Dendritic cell treated with granulocyte-macrophage colony-stimulating factor and Interleukin-4, amounts not matched to agents 40 ng/mL and 50 ng/mL, for 4 days (primary cell): ENCODE measurements around the gene KIAA1210.

Source experiments
- H3K27ac Mint-ChIP-seq: one replicate; pipeline ENCODE4 v1.8.0; 2022; ENCODE audit warnings: mild to moderate bottlenecking, mixed read lengths
- H3K27me3 Mint-ChIP-seq: one replicate; pipeline ENCODE4 v1.8.0; 2022; ENCODE audit warnings: mild to moderate bottlenecking, mixed read lengths
- H3K36me3 Mint-ChIP-seq: one replicate; pipeline ENCODE4 v1.8.0; 2022; ENCODE audit warnings: low read depth, mixed read lengths
- H3K4me1 Mint-ChIP-seq: one replicate; pipeline ENCODE4 v1.8.0; 2022; ENCODE audit warnings: low read depth, mixed read lengths
- H3K4me3 Mint-ChIP-seq: one replicate; pipeline ENCODE4 v1.8.0; 2022; ENCODE audit warnings: mild to moderate bottlenecking, moderate library complexity, mixed read lengths
- H3K9me3 Mint-ChIP-seq: one replicate; pipeline ENCODE4 v1.8.0; 2022; ENCODE audit warnings: mixed read lengths
- intact Hi-C: fragments of 100-400 bp; cut with micrococcal nuclease; formaldehyde crosslinking; loops from one replicate; pipeline ENCODE4 v1.15.0; 2022

The KIAA1210 gene

GRCh38 chrX:119075270-119076025, 52.2 kb downstream of the KIAA1210 start:
- H3K36me3 Mint-ChIP-seq: no peaks in the 10 kb centered on the region
- H3K27ac Mint-ChIP-seq: no peak overlapping the region

GRCh38 chrX:119073911-119074310, 53.7 kb downstream of the KIAA1210 start:
- no peak overlapping the region for H3K4me3 Mint-ChIP-seq
- intact Hi-C loops: no loop called here
- no peaks in the 10 kb centered on the region for H3K9me3 Mint-ChIP-seq
- H3K27ac Mint-ChIP-seq: no peak overlapping the region
- H3K27me3 Mint-ChIP-seq: no peaks in the 10 kb centered on the region
- no peaks in the 10 kb centered on the region for H3K36me3 Mint-ChIP-seq
- H3K4me1 Mint-ChIP-seq: peaks cover 10% of the 10 kb centered on the region

More at GRCh38 chrX:119075270-119076025, 52.2 kb downstream of the KIAA1210 start:
- no peak overlapping the region for H3K4me3 Mint-ChIP-seq
- H3K4me1 Mint-ChIP-seq: peaks cover 10% of the 10 kb centered on the region
- H3K9me3 Mint-ChIP-seq: no peaks in the 10 kb centered on the region
- intact Hi-C loops: no loop called here
- peaks cover 3% of the 10 kb centered on the region for H3K27me3 Mint-ChIP-seq

GRCh38 chrX:119073200-119073905, 54.3 kb downstream of the KIAA1210 start:
- Mint-ChIP-seq H3K4me3 (no peak overlapping the region), H3K4me1 (peaks cover 10% of the 10 kb centered on the region), H3K9me3 (no peaks in the 10 kb centered on the region), H3K27ac (no peak overlapping the region), H3K27me3 (no peaks in the 10 kb centered on the region), H3K36me3 (no peaks in the 10 kb centered on the region)
- intact Hi-C loops: no loop called here

- no peaks in the 10 kb centered on the region for H3K9me3 Mint-ChIP-seq
- peaks cover 10% of the 10 kb centered on the region for H3K4me1 Mint-ChIP-seq
- H3K27ac Mint-ChIP-seq: no peak within 1 kb of the TSS
- no peak within 1 kb of the TSS for H3K4me3 Mint-ChIP-seq
- H3K36me3 Mint-ChIP-seq: no peaks in the 10 kb centered on the region
- intact Hi-C loops: no loop called here
- no peaks in the 10 kb centered on the region for H3K27me3 Mint-ChIP-seq
These were observed 54.9 kb downstream of the KIAA1210 start, which contains the start of gene CT47C1 for GRCh38 chrX:119072744-119073143. Gene CT47C1, plus strand, starts transcription at chrX:119072993. Its CDS starts 233 bp downstream, at chrX:119073226.

GRCh38 chrX:119071381-119071780, 56.2 kb downstream of the KIAA1210 start:
- peaks cover 10% of the 10 kb centered on the region for H3K4me1 Mint-ChIP-seq
- no peaks in the 10 kb centered on the region for H3K36me3 Mint-ChIP-seq
- no peak overlapping the region for H3K27ac Mint-ChIP-seq
- no peaks in the 10 kb centered on the region for H3K27me3 Mint-ChIP-seq
- H3K9me3 Mint-ChIP-seq: no peaks in the 10 kb centered on the region
- no peak overlapping the region for H3K4me3 Mint-ChIP-seq
- intact Hi-C loops: no loop called here

GRCh38 chrX:119069762-119070161, 57.9 kb downstream of the KIAA1210 start:
- intact Hi-C loops: no loop called here
- H3K4me1 Mint-ChIP-seq: peaks cover 10% of the 10 kb centered on the region
- no peak overlapping the region for H3K27ac Mint-ChIP-seq
- no peaks in the 10 kb centered on the region for H3K36me3 Mint-ChIP-seq
- no peaks in the 10 kb centered on the region for H3K27me3 Mint-ChIP-seq
- H3K9me3 Mint-ChIP-seq: no peaks in the 10 kb centered on the region
- no peak overlapping the region for H3K4me3 Mint-ChIP-seq

GRCh38 chrX:119069128-119069527, 58.5 kb downstream of the KIAA1210 start:
- H3K27me3 Mint-ChIP-seq: no peaks in the 10 kb centered on the region
- H3K4me3 Mint-ChIP-seq: no peak overlapping the region
- no peaks in the 10 kb centered on the region for H3K9me3 Mint-ChIP-seq
- H3K4me1 Mint-ChIP-seq: peaks cover 10% of the 10 kb centered on the region
- no peaks in the 10 kb centered on the region for H3K36me3 Mint-ChIP-seq
- no peak overlapping the region for H3K27ac Mint-ChIP-seq
- intact Hi-C loops: no loop called here

- Mint-ChIP-seq H3K4me1 (peaks cover 10% of the 10 kb centered on the region), H3K4me3 (no peak overlapping the region), H3K9me3 (no peaks in the 10 kb centered on the region), H3K27ac (no peak overlapping the region), H3K36me3 (no peaks in the 10 kb centered on the region), H3K27me3 (peaks cover 3% of the 10 kb centered on the region)
- intact Hi-C loops: loop anchor here (1.0 kb wide), 1 partner anchor 220 kb away; no protein-coding TSS in a partner anchor
These were observed 60.4 kb downstream of the KIAA1210 start for GRCh38 chrX:119067023-119067739.

GRCh38 chrX:119063428-119063827, 64.2 kb downstream of the KIAA1210 start:
- intact Hi-C loops: no loop called here
- no peak overlapping the region for H3K27ac Mint-ChIP-seq
- H3K9me3 Mint-ChIP-seq: no peaks in the 10 kb centered on the region
- no peaks in the 10 kb centered on the region for H3K36me3 Mint-ChIP-seq
- no peaks in the 10 kb centered on the region for H3K4me1 Mint-ChIP-seq
- H3K27me3 Mint-ChIP-seq: peaks cover 11% of the 10 kb centered on the region
- H3K4me3 Mint-ChIP-seq: no peak overlapping the region

GRCh38 chrX:119062750-119063374, 64.8 kb downstream of the KIAA1210 start:
- no peaks in the 10 kb centered on the region for H3K9me3 Mint-ChIP-seq
- H3K27me3 Mint-ChIP-seq: peaks cover 11% of the 10 kb centered on the region
- H3K27ac Mint-ChIP-seq: no peak overlapping the region
- no peaks in the 10 kb centered on the region for H3K36me3 Mint-ChIP-seq
- intact Hi-C loops: no loop called here
- no peaks in the 10 kb centered on the region for H3K4me1 Mint-ChIP-seq
- H3K4me3 Mint-ChIP-seq: no peak overlapping the region

GRCh38 chrX:119055687-119056086, 71.9 kb downstream of the KIAA1210 start:
- H3K27me3 Mint-ChIP-seq: peaks cover 4% of the 10 kb centered on the region
- H3K4me3 Mint-ChIP-seq: no peak overlapping the region
- intact Hi-C loops: no loop called here
- no peaks in the 10 kb centered on the region for H3K9me3 Mint-ChIP-seq
- H3K27ac Mint-ChIP-seq: no peak overlapping the region
- no peaks in the 10 kb centered on the region for H3K4me1 Mint-ChIP-seq
- no peaks in the 10 kb centered on the region for H3K36me3 Mint-ChIP-seq

- intact Hi-C loops: no loop called here
- Mint-ChIP-seq H3K4me1 (peaks cover 6% of the 10 kb centered on the region), H3K36me3 (no peaks in the 10 kb centered on the region), H3K27me3 (peaks cover 20% of the 10 kb centered on the region), H3K9me3 (no peaks in the 10 kb centered on the region), H3K27ac (no peak overlapping the region), H3K4me3 (no peak overlapping the region)
These were observed 81.7 kb downstream of the KIAA1210 start for GRCh38 chrX:119045884-119046283.

- Mint-ChIP-seq H3K36me3 (no peaks in the 10 kb centered on the region), H3K27me3 (peaks cover 6% of the 10 kb centered on the region), H3K4me3 (no peak overlapping the region), H3K9me3 (no peaks in the 10 kb centered on the region), H3K27ac (no peak overlapping the region), H3K4me1 (peaks cover 7% of the 10 kb centered on the region)
- intact Hi-C loops: no loop called here
These were observed 84.6 kb downstream of the KIAA1210 start for GRCh38 chrX:119042996-119043395.
